Gastrocnemius medialis (tissue), 4 donors: ENCODE measurements around the gene ARIH1. TPM values are rescaled to one million over a fixed set of nuclear protein-coding genes. Genes with fewer than 3 reads are reported as not detected.

ENCODE experiments used
- ATAC-seq, 2 donors: fragments of 150-250 bp; one replicate each; pipeline ENCODE4 v1.9.1; 2016
- DNase-seq, 2 donors: peaks; one replicate each; pipeline ENCODE4 v3.0.0-alpha.2; 2019
- H3K27ac ChIP-seq, 4 donors: fragments of 200-600 bp; sonication (generic); 1 replicate in 1 of 4; 2 replicates in 3 of 4; pipeline ENCODE4 v1.5.1; 2016 to 2018; ENCODE audit warnings: mild to moderate bottlenecking in 2 of 4, moderate library complexity in 1 of 4
- H3K27me3 ChIP-seq, 3 donors: fragments of 200-600 bp; sonication (generic) in 2 of 3; 1 replicate in 1 of 3; 2 replicates in 2 of 3; pipeline versions ENCODE4 v1.5.1 to v1.6.0; 2016 to 2019; ENCODE audit warnings: mild to moderate bottlenecking in 1 of 3, moderate library complexity in 1 of 3
- H3K36me3 ChIP-seq, 2 donors: fragments of 200-600 bp; sonication (generic) in 1 of 2; one replicate each; pipeline ENCODE4 v1.5.1; 2017 to 2018
- H3K4me1 ChIP-seq, 2 donors: fragments of 200-600 bp; sonication (generic) in 1 of 2; one replicate each; pipeline ENCODE4 v1.5.1; 2016 to 2017; ENCODE audit warnings: mild to moderate bottlenecking in 2 of 2
- H3K4me3 ChIP-seq, 4 donors: fragments of 200-600 bp; sonication (generic) in 3 of 4; 1 replicate in 1 of 4; 2 replicates in 3 of 4; pipeline ENCODE4 v1.5.1; 2016 to 2019; ENCODE audit warnings: mild to moderate bottlenecking in 2 of 4
- H3K9me3 ChIP-seq, 3 donors: fragments of 200-600 bp; sonication (generic) in 2 of 3; 1 replicate in 1 of 3; 2 replicates in 2 of 3; pipeline ENCODE4 v1.5.1; 2016 to 2019
- POLR2A ChIP-seq, 2 donors: fragments of 450-650 bp; IDR thresholded peaks; one replicate each; pipeline ENCODE4 v1.6.1; 2017; ENCODE audit warnings: antibody characterized with exemption in 2 of 2, mild to moderate bottlenecking in 2 of 2, moderate library complexity in 2 of 2
- in situ Hi-C, 4 donors: fragments of 200-750 bp; cut with MboI; loops; one replicate each; pipeline versions ENCODE4 v1.15.0 to v1.8.0; 2017; ENCODE audit warnings: low sequenced_read_pairs in 4 of 4
- intact Hi-C: fragments of 100-400 bp; cut with DNase I; formaldehyde crosslinking; loops from one replicate; pipeline ENCODE4 v1.15.1; 2023; ENCODE audit warnings: low total_unique reads
- total RNA-seq, 4 donors: library from RNA; depleted of rRNA; stranded (reverse); fragments of >200 nt; gene quantifications; one replicate each; pipeline versions ENCODE4 v1.1.0 to v1.2.3, GENCODE V29; 2016
- TF ChIP-seq, protein P1 (sequence below), 5 experiments: fragments of 450-650 bp in 3 of 5; fragments of 200-600 bp in 2 of 5; sonication (generic) in 2 of 5; IDR thresholded peaks in 4 of 5; conservative IDR thresholded peaks in 1 of 5; 1 replicate in 4 of 5; 2 replicates in 1 of 5; pipeline ENCODE4 v1.5.1; 2016 to 2019; ENCODE audit warnings: antibody characterized with exemption in 5 of 5, mild to moderate bottlenecking in 3 of 5, moderate library complexity in 3 of 5

Gene ARIH1
- total RNA-seq, 4 donors from 2014 or later, result 46.3 to 85.6 (median 68.3) TPM

DNA sequence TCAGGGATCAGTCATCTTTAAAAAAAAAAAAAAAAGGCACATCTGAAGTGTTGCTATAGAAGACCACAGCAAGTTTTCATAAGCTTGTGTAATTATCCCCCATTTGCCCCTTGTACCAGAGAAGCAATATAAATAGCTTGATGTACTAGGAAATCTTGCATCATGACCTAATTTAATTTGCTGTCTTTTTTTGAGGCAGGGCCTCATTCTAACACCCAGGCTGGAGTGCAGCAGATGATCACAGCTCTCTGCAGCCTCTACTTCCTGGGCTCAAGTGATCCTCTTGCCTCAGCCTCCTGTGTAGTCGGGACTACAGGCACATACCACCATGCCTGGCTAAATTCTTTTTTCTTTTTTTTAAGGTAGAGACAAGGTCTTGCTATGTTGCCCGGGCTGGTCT, 88.7 kb downstream of the ARIH1 start:
- Histone ChIP-seq H3K27me3 (no peaks in the 10 kb centered on the region), H3K36me3 (peaks cover 0 to 24% of the 10 kb centered on the region in 2 donors), H3K9me3 (no peaks in the 10 kb centered on the region), H3K27ac (peak overlapping the region in 1 of 4 donors; percentile 31), H3K4me1 (peaks cover 6 to 13% of the 10 kb centered on the region in 2 donors), H3K4me3 (no peak overlapping the region)
- intact Hi-C loops (no loop called here), in situ Hi-C loops (no loop called here)
- no peak for DNase-seq
- TF ChIP-seq POLR2A (IDR thresholded peaks at IDR 0.05), result no peak
- TF ChIP-seq, protein P1, sequence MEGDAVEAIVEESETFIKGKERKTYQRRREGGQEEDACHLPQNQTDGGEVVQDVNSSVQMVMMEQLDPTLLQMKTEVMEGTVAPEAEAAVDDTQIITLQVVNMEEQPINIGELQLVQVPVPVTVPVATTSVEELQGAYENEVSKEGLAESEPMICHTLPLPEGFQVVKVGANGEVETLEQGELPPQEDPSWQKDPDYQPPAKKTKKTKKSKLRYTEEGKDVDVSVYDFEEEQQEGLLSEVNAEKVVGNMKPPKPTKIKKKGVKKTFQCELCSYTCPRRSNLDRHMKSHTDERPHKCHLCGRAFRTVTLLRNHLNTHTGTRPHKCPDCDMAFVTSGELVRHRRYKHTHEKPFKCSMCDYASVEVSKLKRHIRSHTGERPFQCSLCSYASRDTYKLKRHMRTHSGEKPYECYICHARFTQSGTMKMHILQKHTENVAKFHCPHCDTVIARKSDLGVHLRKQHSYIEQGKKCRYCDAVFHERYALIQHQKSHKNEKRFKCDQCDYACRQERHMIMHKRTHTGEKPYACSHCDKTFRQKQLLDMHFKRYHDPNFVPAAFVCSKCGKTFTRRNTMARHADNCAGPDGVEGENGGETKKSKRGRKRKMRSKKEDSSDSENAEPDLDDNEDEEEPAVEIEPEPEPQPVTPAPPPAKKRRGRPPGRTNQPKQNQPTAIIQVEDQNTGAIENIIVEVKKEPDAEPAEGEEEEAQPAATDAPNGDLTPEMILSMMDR (IDR thresholded peaks at IDR 0.05 in 4 of 5, conservative IDR thresholded peaks at IDR 0.05 in 1 of 5), result no peak
- no peak for ATAC-seq

DNA sequence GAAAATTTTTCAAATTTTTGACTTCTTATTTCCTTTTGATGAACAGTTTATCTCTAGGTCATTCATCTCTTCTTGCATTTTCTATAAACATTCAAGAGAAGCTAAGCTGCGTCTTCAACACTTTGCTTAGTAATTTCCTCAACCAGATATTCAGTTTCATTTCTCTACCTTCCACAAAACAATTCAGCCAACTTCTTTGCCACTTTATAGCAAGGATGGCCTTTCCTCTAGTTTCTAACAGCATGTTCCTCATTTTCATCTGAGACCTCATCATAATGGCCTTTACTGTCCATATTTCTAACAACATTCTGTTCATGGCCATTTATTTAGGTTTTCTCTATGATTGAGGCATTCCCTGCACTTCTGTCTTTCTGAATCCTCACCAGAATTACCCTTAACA, 90.0 kb downstream of the ARIH1 start:
- no peak overlapping the region for H3K4me3 ChIP-seq
- peaks cover 0 to 24% of the 10 kb centered on the region in 2 donors for H3K36me3 ChIP-seq
- H3K27me3 ChIP-seq, result no peaks in the 10 kb centered on the region
- TF ChIP-seq, protein P1 (IDR thresholded peaks at IDR 0.05 in 4 of 5, conservative IDR thresholded peaks at IDR 0.05 in 1 of 5), result no peak
- H3K9me3 ChIP-seq, result no peaks in the 10 kb centered on the region
- in situ Hi-C loops, result no loop called here
- peaks cover 0 to 10% of the 10 kb centered on the region in 2 donors for H3K4me1 ChIP-seq
- ATAC-seq, result no peak
- intact Hi-C loops, result no loop called here
- no peak overlapping the region for H3K27ac ChIP-seq
- no peak for DNase-seq

DNA sequence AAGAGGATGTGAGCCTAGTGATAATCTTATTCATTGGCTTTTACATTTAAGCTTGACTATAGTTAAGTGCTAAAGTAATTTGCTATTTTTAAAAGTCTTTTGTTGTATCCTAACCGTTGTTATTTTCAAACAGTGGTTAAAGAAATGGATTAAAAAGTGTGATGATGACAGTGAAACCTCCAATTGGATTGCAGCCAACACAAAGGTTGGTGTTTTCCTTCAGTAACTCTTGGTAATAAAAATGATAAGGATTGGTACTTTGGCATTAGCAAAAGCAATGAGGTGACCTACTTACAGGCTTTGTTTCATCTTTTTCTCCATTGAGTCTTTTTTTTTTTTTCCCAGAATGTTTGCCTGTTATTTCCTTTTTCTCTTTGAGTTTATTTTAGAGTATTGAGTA, 92.8 kb downstream of the ARIH1 start:
- intact Hi-C loops, result no loop called here

DNA sequence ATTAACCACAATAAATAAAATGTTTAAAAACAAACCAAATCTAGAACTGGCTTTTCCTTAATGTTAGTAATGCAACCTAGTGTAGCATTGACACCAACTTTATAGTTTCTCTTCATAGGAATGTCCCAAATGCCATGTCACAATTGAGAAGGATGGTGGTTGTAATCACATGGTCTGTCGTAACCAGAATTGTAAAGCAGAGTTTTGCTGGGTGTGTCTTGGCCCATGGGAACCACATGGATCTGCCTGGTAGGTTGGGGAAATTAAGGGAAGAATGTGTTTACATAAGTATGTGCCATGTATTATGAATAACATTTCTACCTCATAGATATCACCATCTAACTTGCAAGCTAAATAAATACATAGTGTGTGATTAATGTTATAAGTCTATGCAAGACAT, 95.9 kb downstream of the ARIH1 start:
- no peak overlapping the region for H3K4me3 ChIP-seq
- TF ChIP-seq POLR2A (IDR thresholded peaks at IDR 0.05), result no peak
- TF ChIP-seq, protein P1 (IDR thresholded peaks at IDR 0.05 in 4 of 5, conservative IDR thresholded peaks at IDR 0.05 in 1 of 5), result no peak
- H3K4me1 ChIP-seq, result no peaks in the 10 kb centered on the region
- in situ Hi-C loops (no loop called here), intact Hi-C loops (no loop called here)
- no peak overlapping the region for H3K27ac ChIP-seq
- peaks cover 0 to 30% of the 10 kb centered on the region in 2 donors for H3K36me3 ChIP-seq
- DNase-seq (no peak), ATAC-seq (no peak)
- no peaks in the 10 kb centered on the region for H3K9me3 ChIP-seq
- H3K27me3 ChIP-seq, result no peaks in the 10 kb centered on the region

More for the DNA sequence above, 92.8 kb downstream of the ARIH1 start:
- Histone ChIP-seq H3K36me3 (peaks cover 0 to 31% of the 10 kb centered on the region in 2 donors), H3K4me1 (peaks cover 0 to 9% of the 10 kb centered on the region in 2 donors), H3K27me3 (no peaks in the 10 kb centered on the region), H3K4me3 (no peak overlapping the region), H3K27ac (no peak overlapping the region), H3K9me3 (no peaks in the 10 kb centered on the region)
- in situ Hi-C loops, result no loop called here
- no peak for ATAC-seq
- DNase-seq, result no peak
- TF ChIP-seq POLR2A (IDR thresholded peaks at IDR 0.05), result no peak
- TF ChIP-seq, protein P1 (IDR thresholded peaks at IDR 0.05 in 4 of 5, conservative IDR thresholded peaks at IDR 0.05 in 1 of 5), result no peak

DNA sequence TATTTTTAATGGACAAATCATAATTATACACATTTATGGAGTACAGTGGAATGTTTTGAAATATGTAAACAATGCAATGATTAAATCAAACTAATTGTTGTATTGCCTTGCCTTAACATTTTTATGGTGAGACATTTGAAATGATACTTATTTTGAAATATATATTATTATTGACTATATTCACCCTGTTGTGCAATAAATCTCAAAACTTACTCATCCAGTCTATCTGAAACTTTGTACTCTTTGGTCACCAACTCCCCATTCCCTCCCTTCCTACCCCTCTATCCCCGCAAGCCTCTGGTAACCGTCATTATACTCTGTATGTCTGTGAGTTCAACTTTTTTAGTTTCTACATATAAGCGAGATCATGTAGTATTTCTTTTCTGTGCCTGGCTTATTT, 105.7 kb downstream of the ARIH1 start:
- H3K4me1 ChIP-seq, result no peaks in the 10 kb centered on the region
- no peak for DNase-seq
- no peak for TF ChIP-seq POLR2A (IDR thresholded peaks at IDR 0.05)
- TF ChIP-seq, protein P1 (IDR thresholded peaks at IDR 0.05 in 4 of 5, conservative IDR thresholded peaks at IDR 0.05 in 1 of 5), result no peak
- in situ Hi-C loops (loop anchor here in 1 of 4 donors (10.0 kb wide), 1 partner anchor 95 kb away; no protein-coding TSS in a partner anchor), intact Hi-C loops (no loop called here)
- ATAC-seq, result no peak
- no peaks in the 10 kb centered on the region for H3K9me3 ChIP-seq
- H3K27me3 ChIP-seq, result no peaks in the 10 kb centered on the region
- H3K4me3 ChIP-seq, result no peak overlapping the region
- H3K27ac ChIP-seq, result no peak overlapping the region
- peaks cover 0 to 61% of the 10 kb centered on the region in 2 donors for H3K36me3 ChIP-seq
